Tibial artery (tissue), 4 donors: ENCODE data around the gene GALNT4.

ENCODE experiments used
- DNase-seq, 2 donors: peaks; one replicate each; pipeline ENCODE4 v3.0.0-alpha.2; 2019
- H3K27ac ChIP-seq, 2 donors: fragments of 200-600 bp; sonication (generic) in 1 of 2; 1 replicate in 1 of 2; 2 replicates in 1 of 2; pipeline ENCODE4 v1.5.1; 2018 to 2019; ENCODE audit warnings: mild to moderate bottlenecking in 1 of 2
- H3K27me3 ChIP-seq, 2 donors: fragments of 200-600 bp; sonication (generic) in 1 of 2; one replicate each; pipeline versions ENCODE4 v1.5.1 to v1.6.0; 2016 to 2019
- H3K36me3 ChIP-seq, 3 donors: fragments of 200-600 bp; sonication (generic) in 2 of 3; one replicate each; pipeline ENCODE4 v1.5.1; 2016 to 2019; ENCODE audit warnings: mild to moderate bottlenecking in 2 of 3
- H3K4me1 ChIP-seq, 4 donors: fragments of 200-600 bp; sonication (generic) in 2 of 4; 1 replicate in 3 of 4; 2 replicates in 1 of 4; pipeline ENCODE4 v1.5.1; 2016 to 2019
- H3K4me3 ChIP-seq, 2 donors: fragments of 200-600 bp; sonication (generic) in 1 of 2; 1 replicate in 1 of 2; 2 replicates in 1 of 2; pipeline ENCODE4 v1.5.1; 2018 to 2019; ENCODE audit warnings: mild to moderate bottlenecking in 2 of 2
- H3K9me3 ChIP-seq, 3 donors: fragments of 200-600 bp; sonication (generic) in 1 of 3; one replicate each; pipeline ENCODE4 v1.5.1; 2016 to 2019
- intact Hi-C: fragments of 100-400 bp; cut with DNase I; formaldehyde crosslinking; loops from one replicate; pipeline ENCODE4 v1.15.0; 2023; ENCODE audit warnings: low total_unique reads
- TF ChIP-seq, protein P1 (sequence below), 2 experiments: fragments of 200-600 bp in 1 of 2; fragments of 450-650 bp in 1 of 2; IDR thresholded peaks; one replicate each; pipeline ENCODE4 v1.5.1; 2017 to 2019; ENCODE audit warnings: antibody characterized with exemption in 2 of 2, mild to moderate bottlenecking in 1 of 2, moderate library complexity in 1 of 2

GALNT4 gene

DNA sequence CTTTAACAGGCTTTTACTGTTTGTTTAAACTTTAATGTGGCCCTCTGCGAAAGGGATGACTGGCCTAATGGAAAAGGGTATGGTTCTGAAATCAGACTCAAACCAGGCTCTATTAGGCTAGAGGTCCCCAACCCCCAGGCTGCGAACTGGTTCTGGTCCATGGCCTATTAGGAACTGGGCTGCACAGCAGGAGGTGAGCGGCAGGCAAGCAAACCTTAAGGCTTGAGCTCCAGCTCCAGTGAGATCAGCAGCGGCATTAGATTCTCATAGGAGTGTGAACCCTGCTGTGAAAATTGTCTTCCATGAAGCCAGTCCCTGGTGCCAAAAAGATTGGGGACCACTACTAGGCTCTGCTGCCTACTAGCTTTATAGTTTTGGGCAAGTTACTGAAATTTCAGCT is 11.1 kb downstream of the GALNT4 start:
- Histone ChIP-seq H3K9me3 (no peaks in the 10 kb centered on the region), H3K27ac (no peak overlapping the region), H3K36me3 (no peaks in the 10 kb centered on the region), H3K4me1 (peaks cover 0 to 4% (median 0%) of the 10 kb centered on the region in 4 donors), H3K4me3 (no peak overlapping the region), H3K27me3 (no peaks in the 10 kb centered on the region)
- intact Hi-C loops: no loop called here
- no peak for DNase-seq
- TF ChIP-seq, protein P1, sequence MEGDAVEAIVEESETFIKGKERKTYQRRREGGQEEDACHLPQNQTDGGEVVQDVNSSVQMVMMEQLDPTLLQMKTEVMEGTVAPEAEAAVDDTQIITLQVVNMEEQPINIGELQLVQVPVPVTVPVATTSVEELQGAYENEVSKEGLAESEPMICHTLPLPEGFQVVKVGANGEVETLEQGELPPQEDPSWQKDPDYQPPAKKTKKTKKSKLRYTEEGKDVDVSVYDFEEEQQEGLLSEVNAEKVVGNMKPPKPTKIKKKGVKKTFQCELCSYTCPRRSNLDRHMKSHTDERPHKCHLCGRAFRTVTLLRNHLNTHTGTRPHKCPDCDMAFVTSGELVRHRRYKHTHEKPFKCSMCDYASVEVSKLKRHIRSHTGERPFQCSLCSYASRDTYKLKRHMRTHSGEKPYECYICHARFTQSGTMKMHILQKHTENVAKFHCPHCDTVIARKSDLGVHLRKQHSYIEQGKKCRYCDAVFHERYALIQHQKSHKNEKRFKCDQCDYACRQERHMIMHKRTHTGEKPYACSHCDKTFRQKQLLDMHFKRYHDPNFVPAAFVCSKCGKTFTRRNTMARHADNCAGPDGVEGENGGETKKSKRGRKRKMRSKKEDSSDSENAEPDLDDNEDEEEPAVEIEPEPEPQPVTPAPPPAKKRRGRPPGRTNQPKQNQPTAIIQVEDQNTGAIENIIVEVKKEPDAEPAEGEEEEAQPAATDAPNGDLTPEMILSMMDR (IDR thresholded peaks at IDR 0.05): no peak

DNA sequence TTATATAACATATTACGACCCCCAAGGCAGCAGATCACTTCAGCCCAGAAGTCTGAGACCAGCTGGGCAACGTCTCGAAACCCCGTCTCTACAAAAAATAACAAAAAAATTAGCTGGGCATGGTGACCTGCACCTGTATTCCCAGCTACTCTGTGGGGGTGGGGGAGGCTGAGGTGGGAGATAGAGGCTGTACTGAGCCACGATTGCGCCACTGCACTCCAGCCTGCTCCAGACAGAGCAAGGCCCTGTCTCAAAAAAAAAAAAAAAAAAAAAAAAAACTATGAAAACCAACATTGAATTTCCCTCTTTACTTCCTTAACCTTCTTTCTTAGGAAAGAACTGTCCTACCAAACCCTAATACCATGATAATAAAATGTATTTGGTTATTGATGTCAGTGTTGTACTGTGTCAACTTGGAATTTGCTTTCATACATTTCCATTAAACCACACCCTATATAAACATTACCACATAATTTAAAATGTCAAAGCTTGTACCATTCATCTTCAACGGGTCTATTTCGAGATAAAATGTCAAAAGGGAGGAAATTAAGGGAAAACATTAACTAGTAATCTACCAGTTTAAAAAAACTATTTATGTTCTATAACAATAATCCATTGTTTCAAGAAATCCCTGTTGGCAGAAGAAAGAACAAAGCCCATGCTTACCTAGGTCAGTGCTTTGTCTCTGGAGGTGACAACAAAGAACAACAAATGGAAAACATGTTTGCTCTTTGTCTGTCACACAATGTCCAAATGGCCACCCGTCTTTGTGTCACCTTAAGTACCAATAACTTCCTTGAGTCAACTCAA is 17.4 kb downstream of the GALNT4 start:
- H3K36me3 ChIP-seq: no peaks in the 10 kb centered on the region
- H3K9me3 ChIP-seq: no peaks in the 10 kb centered on the region
- H3K4me3 ChIP-seq: no peak overlapping the region
- no peaks in the 10 kb centered on the region for H3K4me1 ChIP-seq
- no peaks in the 10 kb centered on the region for H3K27me3 ChIP-seq
- no peak overlapping the region for H3K27ac ChIP-seq
- no peak for DNase-seq
- TF ChIP-seq, protein P1 (IDR thresholded peaks at IDR 0.05): no peak
- intact Hi-C loops: no loop called here

DNA sequence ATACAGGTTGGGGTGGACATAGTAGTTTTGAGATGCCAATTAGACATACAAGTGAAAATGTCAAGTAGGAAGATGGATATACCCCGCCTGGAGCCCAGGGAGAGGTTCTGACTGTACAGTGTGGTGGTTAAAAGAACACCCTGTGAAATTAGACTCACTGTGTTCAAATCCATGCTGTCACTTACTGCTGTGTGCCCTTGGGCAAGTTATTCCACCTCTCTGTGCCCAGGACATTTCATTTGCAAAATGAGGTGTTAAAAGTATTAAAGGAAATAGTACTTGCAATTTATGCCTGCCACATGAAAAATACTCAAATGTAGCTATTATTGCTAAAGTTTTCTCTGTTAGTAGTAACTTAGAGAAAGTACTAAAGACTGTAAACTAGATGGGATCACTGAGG is 18.5 kb downstream of the GALNT4 start:
- H3K4me3 ChIP-seq: no peak overlapping the region
- no peak overlapping the region for H3K27ac ChIP-seq
- intact Hi-C loops: no loop called here
- no peaks in the 10 kb centered on the region for H3K36me3 ChIP-seq
- H3K9me3 ChIP-seq: no peaks in the 10 kb centered on the region
- H3K4me1 ChIP-seq: no peaks in the 10 kb centered on the region
- no peaks in the 10 kb centered on the region for H3K27me3 ChIP-seq
- TF ChIP-seq, protein P1 (IDR thresholded peaks at IDR 0.05): no peak
- DNase-seq: no peak

DNA sequence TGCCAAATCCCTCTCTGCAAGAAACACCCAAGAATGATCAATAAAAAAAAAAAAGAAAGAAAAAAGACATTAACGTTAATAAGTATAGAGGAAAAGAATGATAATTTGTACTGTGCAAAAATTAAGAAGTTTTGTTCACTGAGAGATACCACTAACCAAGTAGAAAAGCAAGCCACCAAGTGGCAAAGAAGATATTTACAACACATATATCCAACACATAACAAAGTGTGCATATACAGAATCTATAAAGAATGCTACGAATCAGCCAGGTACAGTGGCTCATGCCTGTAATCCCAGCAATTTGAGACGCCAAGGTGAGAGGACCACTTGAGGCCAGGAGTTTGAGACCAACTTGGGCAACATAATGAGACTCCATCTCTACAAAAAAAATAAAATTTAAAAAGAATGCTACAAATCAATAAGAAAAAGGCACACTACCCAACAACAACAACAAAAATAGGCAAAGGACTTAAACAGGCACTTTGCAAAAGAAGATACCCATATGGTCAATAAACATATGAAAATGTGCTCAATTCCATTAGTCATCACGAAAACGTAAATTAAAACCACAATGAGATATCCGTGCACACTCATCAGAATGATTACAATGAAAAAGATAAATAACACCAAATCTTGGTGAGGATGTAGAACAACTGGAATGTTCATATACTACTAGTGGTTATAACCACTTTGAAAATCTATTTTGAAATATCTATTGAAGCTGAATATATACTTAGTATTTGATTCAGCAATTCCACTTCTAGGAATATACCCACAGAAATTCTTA is 19.8 kb downstream of the GALNT4 start:
- Histone ChIP-seq H3K27me3 (no peaks in the 10 kb centered on the region), H3K9me3 (no peaks in the 10 kb centered on the region), H3K27ac (no peak overlapping the region), H3K4me1 (no peaks in the 10 kb centered on the region), H3K36me3 (peaks cover 0 to 6% (median 0%) of the 10 kb centered on the region in 3 donors), H3K4me3 (no peak overlapping the region)
- TF ChIP-seq, protein P1 (IDR thresholded peaks at IDR 0.05): no peak
- no peak for DNase-seq
- intact Hi-C loops: no loop called here

DNA sequence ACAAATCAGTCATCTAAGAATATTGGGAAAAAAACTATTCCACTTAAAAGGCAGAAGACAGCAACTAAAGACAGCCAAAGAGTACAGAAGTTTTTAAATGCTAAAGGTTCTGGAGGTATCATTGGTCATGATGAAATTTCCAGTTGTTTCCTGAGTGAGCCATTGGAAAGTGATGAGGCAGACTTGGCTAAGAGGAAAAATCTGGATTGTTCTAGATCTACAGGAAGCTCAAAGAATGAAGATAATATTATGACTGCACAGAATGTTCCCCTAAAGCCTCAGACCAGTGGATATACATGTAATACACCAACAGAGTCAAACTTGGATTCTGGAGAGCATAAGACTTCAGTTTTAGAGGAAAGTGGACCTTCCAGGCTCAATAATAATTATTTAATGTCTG is 22.8 kb downstream of the GALNT4 start:
- Histone ChIP-seq H3K27ac (no peak overlapping the region), H3K36me3 (peaks cover 0 to 8% (median under 1%) of the 10 kb centered on the region in 3 donors), H3K27me3 (no peaks in the 10 kb centered on the region), H3K4me1 (no peaks in the 10 kb centered on the region), H3K9me3 (no peaks in the 10 kb centered on the region), H3K4me3 (no peak overlapping the region)
- TF ChIP-seq, protein P1 (IDR thresholded peaks at IDR 0.05): no peak
- intact Hi-C loops: no loop called here
- DNase-seq: no peak
